Measurements from ENCODE around the gene PITPNC1. TPM values are rescaled to one million over a fixed set of nuclear protein-coding genes. Genes with fewer than 3 reads are reported as not detected.

Gene PITPNC1
- total RNA-seq, 1 experiment from 2014 or later = 4.2 TPM

DNA sequence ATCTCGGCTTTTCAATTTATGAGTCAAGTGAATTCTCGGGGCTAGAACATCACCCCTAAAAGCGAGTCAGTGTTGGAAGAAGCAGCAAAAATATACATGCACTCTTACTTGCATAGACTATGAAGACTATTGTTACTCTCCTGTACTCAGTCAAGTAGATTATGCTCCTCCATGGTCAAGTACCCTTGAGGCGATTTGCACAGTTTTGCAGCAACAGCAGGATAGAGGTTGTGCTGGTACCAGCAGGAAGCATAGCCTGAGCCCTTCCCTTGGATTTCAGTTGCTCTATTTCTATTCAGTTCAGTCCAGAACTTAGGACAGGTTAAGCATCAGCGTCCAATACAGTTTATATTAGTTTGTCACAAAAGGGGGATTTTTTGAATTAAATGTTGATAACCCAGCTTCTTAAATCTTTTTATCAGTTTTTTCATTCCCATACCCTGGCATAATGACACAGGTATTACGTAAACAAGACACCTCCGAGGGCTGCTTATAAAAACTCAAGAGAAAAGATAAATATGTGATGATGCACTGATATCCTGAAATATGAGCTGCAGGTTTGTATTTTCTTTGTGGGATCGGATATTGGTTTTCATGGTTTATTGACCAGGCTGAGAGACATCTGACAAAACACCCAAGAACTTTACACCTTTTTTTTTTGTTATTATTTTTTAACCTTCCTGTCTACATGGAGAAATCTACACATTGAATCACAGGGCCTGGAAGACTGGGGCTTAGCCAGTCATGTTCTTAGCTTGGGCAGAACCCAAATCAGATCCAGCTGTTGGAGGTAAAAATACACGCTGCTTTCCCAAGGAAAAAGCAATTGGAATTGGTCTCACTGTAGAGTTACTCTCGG is 144.1 kb downstream of the PITPNC1 start:
- no peaks in the 10 kb centered on the region for H3K4me1 Mint-ChIP-seq (ENCODE audit: low read depth, unreplicated experiment)
- POLR2A ChIA-PET = no interaction called here
- H3K27ac Mint-ChIP-seq (ENCODE audit: unreplicated experiment) = no peak overlapping the region
- intact Hi-C loops (cut with micrococcal nuclease; ENCODE audit: unreplicated experiment) = no loop called here
- no peaks in the 10 kb centered on the region for H3K27me3 ChIP-seq (replicated peaks; ENCODE audit: control insufficient read depth, insufficient read depth, low read length)
- TF ChIP-seq, protein P1, sequence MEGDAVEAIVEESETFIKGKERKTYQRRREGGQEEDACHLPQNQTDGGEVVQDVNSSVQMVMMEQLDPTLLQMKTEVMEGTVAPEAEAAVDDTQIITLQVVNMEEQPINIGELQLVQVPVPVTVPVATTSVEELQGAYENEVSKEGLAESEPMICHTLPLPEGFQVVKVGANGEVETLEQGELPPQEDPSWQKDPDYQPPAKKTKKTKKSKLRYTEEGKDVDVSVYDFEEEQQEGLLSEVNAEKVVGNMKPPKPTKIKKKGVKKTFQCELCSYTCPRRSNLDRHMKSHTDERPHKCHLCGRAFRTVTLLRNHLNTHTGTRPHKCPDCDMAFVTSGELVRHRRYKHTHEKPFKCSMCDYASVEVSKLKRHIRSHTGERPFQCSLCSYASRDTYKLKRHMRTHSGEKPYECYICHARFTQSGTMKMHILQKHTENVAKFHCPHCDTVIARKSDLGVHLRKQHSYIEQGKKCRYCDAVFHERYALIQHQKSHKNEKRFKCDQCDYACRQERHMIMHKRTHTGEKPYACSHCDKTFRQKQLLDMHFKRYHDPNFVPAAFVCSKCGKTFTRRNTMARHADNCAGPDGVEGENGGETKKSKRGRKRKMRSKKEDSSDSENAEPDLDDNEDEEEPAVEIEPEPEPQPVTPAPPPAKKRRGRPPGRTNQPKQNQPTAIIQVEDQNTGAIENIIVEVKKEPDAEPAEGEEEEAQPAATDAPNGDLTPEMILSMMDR (IDR thresholded peaks at IDR 0.05; ENCODE audit: insufficient read depth in 1 of 2, low read depth in 1 of 2, low read length in 1 of 2, severe bottlenecking in 1 of 2, unreplicated experiment in 1 of 2) = no peak
- peaks cover 9% of the 10 kb centered on the region for H3K9me3 Mint-ChIP-seq (ENCODE audit: unreplicated experiment)
- H3K4me3 ChIP-seq (ENCODE audit: low read depth, low read length) = no peak overlapping the region
- no peak overlapping the region for H3K4me3 Mint-ChIP-seq (ENCODE audit: unreplicated experiment)
- H3K9me3 ChIP-seq = no peaks in the 10 kb centered on the region
- DNase-seq = no peak
- no peaks in the 10 kb centered on the region for H3K36me3 Mint-ChIP-seq (ENCODE audit: insufficient read depth, unreplicated experiment)
- H3K4me1 ChIP-seq = no peaks in the 10 kb centered on the region
- no TSS peak for BruUV-seq (replicated peaks)
- peaks cover 2% of the 10 kb centered on the region for H3K27me3 Mint-ChIP-seq (ENCODE audit: insufficient read depth, unreplicated experiment)
- H3K36me3 ChIP-seq (ENCODE audit: control insufficient read depth, insufficient read depth, low read length) = no peaks in the 10 kb centered on the region
- CTCF ChIA-PET = no interaction called here

DNA sequence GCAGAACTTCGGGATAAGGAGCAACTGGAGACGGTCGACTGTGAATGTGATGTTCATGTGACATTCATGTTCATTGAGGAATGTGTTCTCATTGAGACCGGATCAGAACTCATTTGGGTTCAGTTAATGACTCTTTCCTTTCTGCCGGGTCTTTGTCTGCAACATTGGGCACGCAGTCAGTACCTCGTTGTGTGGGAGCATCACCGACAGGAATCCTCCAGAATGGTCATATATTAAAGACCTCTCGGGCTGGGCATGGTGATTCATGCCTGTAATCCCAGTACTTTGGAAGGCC is 144.6 kb downstream of the PITPNC1 start:
- H3K27me3 ChIP-seq (replicated peaks; ENCODE audit: control insufficient read depth, insufficient read depth, low read length) = no peaks in the 10 kb centered on the region
- H3K36me3 ChIP-seq (ENCODE audit: control insufficient read depth, insufficient read depth, low read length) = no peaks in the 10 kb centered on the region
- H3K36me3 Mint-ChIP-seq (ENCODE audit: insufficient read depth, unreplicated experiment) = no peaks in the 10 kb centered on the region
- no peak overlapping the region for H3K4me3 ChIP-seq (ENCODE audit: low read depth, low read length)
- DNase-seq = no peak
- ChIA-PET CTCF (no interaction called here), POLR2A (no interaction called here)
- peaks cover 2% of the 10 kb centered on the region for H3K27me3 Mint-ChIP-seq (ENCODE audit: insufficient read depth, unreplicated experiment)
- H3K4me1 Mint-ChIP-seq (ENCODE audit: low read depth, unreplicated experiment) = no peaks in the 10 kb centered on the region
- TF ChIP-seq, protein P1 (IDR thresholded peaks at IDR 0.05; ENCODE audit: insufficient read depth in 1 of 2, low read depth in 1 of 2, low read length in 1 of 2, severe bottlenecking in 1 of 2, unreplicated experiment in 1 of 2) = no peak
- H3K27ac Mint-ChIP-seq (ENCODE audit: unreplicated experiment) = no peak overlapping the region
- no peaks in the 10 kb centered on the region for H3K4me1 ChIP-seq
- H3K9me3 ChIP-seq = no peaks in the 10 kb centered on the region
- H3K4me3 Mint-ChIP-seq (ENCODE audit: unreplicated experiment) = no peak overlapping the region
- BruUV-seq (replicated peaks) = no TSS peak
- peaks cover 9% of the 10 kb centered on the region for H3K9me3 Mint-ChIP-seq (ENCODE audit: unreplicated experiment)
- intact Hi-C loops (cut with micrococcal nuclease; ENCODE audit: unreplicated experiment) = no loop called here

DNA sequence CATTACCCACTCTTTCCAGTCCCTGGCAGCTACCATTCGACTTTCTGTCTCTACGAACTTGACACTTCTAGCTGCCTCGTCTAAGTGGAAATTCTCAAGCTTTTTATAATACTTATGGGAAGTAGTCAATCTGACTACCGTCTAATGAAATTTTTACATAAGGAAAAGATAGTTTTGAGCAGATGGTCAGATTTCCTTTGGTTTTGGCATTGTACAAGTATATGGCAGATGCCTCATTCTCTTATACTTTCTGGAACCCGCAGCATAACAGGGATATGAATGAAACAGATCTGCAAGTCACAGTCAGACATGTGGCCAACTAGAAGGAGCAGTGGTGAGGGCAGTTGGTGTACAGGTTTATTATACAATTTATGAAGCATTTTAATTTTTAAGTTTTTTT is 146.0 kb downstream of the PITPNC1 start:
- Mint-ChIP-seq H3K27me3 (ENCODE audit: insufficient read depth, unreplicated experiment) (no peaks in the 10 kb centered on the region), H3K36me3 (ENCODE audit: insufficient read depth, unreplicated experiment) (no peaks in the 10 kb centered on the region), H3K4me3 (ENCODE audit: unreplicated experiment) (no peak overlapping the region), H3K4me1 (ENCODE audit: low read depth, unreplicated experiment) (no peaks in the 10 kb centered on the region), H3K27ac (ENCODE audit: unreplicated experiment) (no peak overlapping the region), H3K9me3 (ENCODE audit: unreplicated experiment) (no peaks in the 10 kb centered on the region)
- BruUV-seq (replicated peaks) = no TSS peak
- DNase-seq = no peak
- Histone ChIP-seq H3K27me3 (replicated peaks; ENCODE audit: control insufficient read depth, insufficient read depth, low read length) (no peaks in the 10 kb centered on the region), H3K36me3 (ENCODE audit: control insufficient read depth, insufficient read depth, low read length) (no peaks in the 10 kb centered on the region), H3K4me3 (ENCODE audit: low read depth, low read length) (no peak overlapping the region), H3K4me1 (no peaks in the 10 kb centered on the region), H3K9me3 (no peaks in the 10 kb centered on the region)
- POLR2A ChIA-PET = no interaction called here
- CTCF ChIA-PET = interaction anchor here (0.9 kb wide), 1 partner anchor 11 kb away, joined by 7 read pairs; no protein-coding TSS in a partner anchor
- intact Hi-C loops (cut with micrococcal nuclease; ENCODE audit: unreplicated experiment) = no loop called here
- TF ChIP-seq, protein P1 (IDR thresholded peaks at IDR 0.05; ENCODE audit: insufficient read depth in 1 of 2, low read depth in 1 of 2, low read length in 1 of 2, severe bottlenecking in 1 of 2, unreplicated experiment in 1 of 2) = no peak
